Measurements from ENCODE around the gene GTF2F2.

GTF2F2 gene

DNA sequence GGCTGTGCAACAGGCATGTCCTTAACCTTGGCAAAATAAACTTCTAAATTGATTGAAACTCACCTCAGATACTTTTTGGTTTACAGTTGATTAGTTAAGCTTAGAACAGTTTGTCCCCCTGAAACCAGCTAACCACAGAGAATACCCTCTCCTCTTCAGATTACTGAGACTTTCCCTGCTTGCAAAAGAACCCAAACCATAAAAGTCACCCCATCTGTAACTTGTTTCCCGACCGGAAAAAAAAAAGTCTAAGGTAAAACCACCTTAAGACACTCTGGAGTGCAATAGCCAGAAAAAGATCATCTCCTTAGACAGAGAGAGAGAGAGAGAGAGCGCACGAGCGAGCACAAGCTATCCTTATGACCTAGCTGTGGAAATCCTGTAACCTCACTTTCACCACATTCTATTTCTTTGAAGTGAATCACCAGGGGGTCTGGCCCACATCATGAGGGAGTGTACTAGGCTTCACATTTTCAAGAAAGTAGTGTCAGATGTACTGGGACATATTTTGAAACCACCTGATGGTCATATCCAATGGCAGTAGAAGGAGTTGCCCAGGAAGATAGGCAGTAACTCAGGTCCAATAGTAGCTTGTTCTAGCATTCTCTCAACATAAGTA lies 11.1 kb upstream of the GTF2F2 start:
- H3K4me3 ChIP-seq (replicated peaks; ENCODE audit: low read depth, low read length): no peak overlapping the region
- H3K36me3 ChIP-seq (ENCODE audit: control insufficient read depth, insufficient read depth, low read length): no peaks in the 10 kb centered on the region
- no peak for TF ChIP-seq CTCF (IDR thresholded peaks at IDR 0.05; ENCODE audit: insufficient read depth, low read length, poor library complexity, severe bottlenecking)
- peak; percentile 37 for DNase-seq (ENCODE audit: extremely low read depth, insufficient read length)
- no peaks in the 10 kb centered on the region; the same call in 1 of the 2 replicates for H3K27me3 ChIP-seq (replicated peaks; ENCODE audit: control insufficient read depth, insufficient read depth, low read length)

DNA sequence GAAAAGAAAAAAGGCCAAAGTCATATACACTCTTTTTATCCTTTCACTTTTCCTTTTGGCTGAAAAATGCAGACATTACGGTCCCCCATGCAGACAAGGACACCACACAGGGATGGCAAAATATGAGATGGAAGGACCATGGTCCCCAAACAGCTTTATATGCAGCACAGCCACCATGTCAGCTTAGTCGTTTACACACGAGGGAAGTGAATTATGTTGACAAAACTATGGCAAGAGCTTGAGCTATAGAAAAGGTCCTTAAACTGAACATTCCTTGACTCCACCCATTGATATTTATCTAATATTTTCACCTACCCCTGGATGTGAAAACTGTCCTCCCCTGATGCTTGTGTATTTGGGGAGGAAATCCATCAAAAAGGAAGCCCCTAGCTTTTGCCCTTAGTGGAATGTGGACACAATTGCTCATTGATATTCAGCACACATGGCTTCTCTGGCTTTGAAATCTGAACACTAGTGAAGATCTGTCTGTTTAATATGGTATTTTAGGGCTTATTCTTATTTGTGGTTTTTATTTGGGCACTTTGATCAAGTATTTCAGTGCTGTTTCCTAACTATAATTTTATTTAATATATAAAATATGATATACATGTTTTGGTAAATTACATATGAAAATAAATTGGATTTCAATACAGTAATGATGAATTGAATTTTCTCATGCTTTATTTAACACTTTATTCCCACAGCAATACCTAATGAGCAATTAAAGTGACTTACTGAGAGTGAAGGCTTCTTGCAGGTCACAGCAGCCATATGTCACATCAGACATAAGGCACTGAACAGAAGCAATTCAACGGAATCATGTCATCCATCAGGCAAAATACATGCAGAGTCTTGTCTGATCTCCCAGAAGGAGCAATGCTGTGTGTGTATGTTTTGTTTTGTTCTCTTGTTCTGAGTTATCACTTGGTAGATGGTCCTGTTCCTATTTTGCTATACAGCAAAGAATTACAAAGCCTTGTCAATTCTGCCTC lies 6.8 kb upstream of the GTF2F2 start:
- no peak for TF ChIP-seq CTCF (IDR thresholded peaks at IDR 0.05; ENCODE audit: insufficient read depth, low read length, poor library complexity, severe bottlenecking)
- Histone ChIP-seq H3K4me3 (replicated peaks; ENCODE audit: low read depth, low read length) (no peak overlapping the region), H3K27me3 (replicated peaks; ENCODE audit: control insufficient read depth, insufficient read depth, low read length) (no peaks in the 10 kb centered on the region), H3K36me3 (ENCODE audit: control insufficient read depth, insufficient read depth, low read length) (no peaks in the 10 kb centered on the region)
- no peak for DNase-seq (ENCODE audit: extremely low read depth, insufficient read length)

GRCh38 chr13:45119469-45119990 lies 780 bp upstream of the GTF2F2 start:
- Histone ChIP-seq H3K36me3 (ENCODE audit: control insufficient read depth, insufficient read depth, low read length) (no peaks in the 10 kb centered on the region), H3K4me3 (replicated peaks; ENCODE audit: low read depth, low read length) (peak overlapping the region; percentile 86), H3K27me3 (replicated peaks; ENCODE audit: control insufficient read depth, insufficient read depth, low read length) (no peaks in the 10 kb centered on the region)
- no peak for TF ChIP-seq CTCF (IDR thresholded peaks at IDR 0.05; ENCODE audit: insufficient read depth, low read length, poor library complexity, severe bottlenecking)
- no peak for DNase-seq (ENCODE audit: extremely low read depth, insufficient read length)

- Histone ChIP-seq H3K27me3 (replicated peaks; ENCODE audit: control insufficient read depth, insufficient read depth, low read length) (no peaks in the 10 kb centered on the region), H3K4me3 (replicated peaks; ENCODE audit: low read depth, low read length) (peak overlapping the region; percentile 86), H3K36me3 (ENCODE audit: control insufficient read depth, insufficient read depth, low read length) (no peaks in the 10 kb centered on the region)
- DNase-seq (ENCODE audit: extremely low read depth, insufficient read length): peak; percentile 15
- no peak for TF ChIP-seq CTCF (IDR thresholded peaks at IDR 0.05; ENCODE audit: insufficient read depth, low read length, poor library complexity, severe bottlenecking)
These were observed 889 bp downstream of the GTF2F2 start for GRCh38 chr13:45120967-45121831.

DNA sequence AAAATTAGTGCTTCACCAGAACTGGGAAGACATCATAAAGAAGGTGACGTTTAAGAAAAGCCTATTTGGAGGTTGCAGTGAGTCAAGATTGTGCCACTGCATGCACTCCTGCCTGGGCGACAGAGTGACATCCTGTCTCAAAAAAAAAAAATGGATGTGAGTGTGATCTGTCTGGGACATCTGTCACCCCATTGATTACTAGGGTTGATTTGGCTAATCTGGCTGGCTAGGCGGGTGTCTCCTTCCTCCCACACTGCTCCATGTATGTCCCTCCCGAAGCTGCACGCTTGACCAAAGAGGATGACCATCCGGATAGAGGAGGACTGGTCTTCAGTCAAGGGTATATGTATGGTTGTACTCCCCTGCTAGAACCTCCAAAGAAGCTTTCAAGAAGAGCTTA lies 2.6 kb downstream of the GTF2F2 start:
- H3K36me3 ChIP-seq (ENCODE audit: control insufficient read depth, insufficient read depth, low read length): no peaks in the 10 kb centered on the region
- no peak for DNase-seq (ENCODE audit: extremely low read depth, insufficient read length)
- no peak for TF ChIP-seq CTCF (IDR thresholded peaks at IDR 0.05; ENCODE audit: insufficient read depth, low read length, poor library complexity, severe bottlenecking)
- no peak overlapping the region for H3K4me3 ChIP-seq (replicated peaks; ENCODE audit: low read depth, low read length)
- no peaks in the 10 kb centered on the region for H3K27me3 ChIP-seq (replicated peaks; ENCODE audit: control insufficient read depth, insufficient read depth, low read length)

Data from GM06990 (cell line).